OCI-LY1 (cell line): Measurements from ENCODE around the gene ARHGDIB.

Source experiments
- H2AFZ ChIP-seq: fragments of 200-600 bp; sonication (generic), shearing (Covaris generic); 2 replicates; pipeline ENCODE4 v1.6.0; 2014; ENCODE audit warnings: antibody characterized with exemption, mild to moderate bottlenecking, low read length
- H3F3A ChIP-seq: fragments of 200-600 bp; sonication (generic), shearing (Covaris generic); 2 replicates; pipeline ENCODE4 v1.6.0; 2014; ENCODE audit warnings: mild to moderate bottlenecking, antibody characterized with exemption, low read length, moderate library complexity; ENCODE audit not compliant: insufficient read depth
- H3K27ac ChIP-seq: fragments of 200-600 bp; sonication (generic); 2 replicates; pipeline ENCODE4 v1.5.1; 2014; ENCODE audit warnings: low read length, mixed run types, mild to moderate bottlenecking, low read depth; ENCODE audit not compliant: poor library complexity, severe bottlenecking
- H3K27me3 ChIP-seq: fragments of 200-600 bp; sonication (generic); 2 replicates; pipeline ENCODE4 v1.6.0; 2014; ENCODE audit warnings: antibody characterized with exemption, mild to moderate bottlenecking, low read length, moderate library complexity; ENCODE audit not compliant: insufficient read depth
- H3K36me3 ChIP-seq: fragments of 200-600 bp; sonication (generic); 2 replicates; pipeline ENCODE4 v1.6.1; 2014; ENCODE audit warnings: mild to moderate bottlenecking, antibody characterized with exemption, low read length, moderate library complexity, mixed read lengths; ENCODE audit not compliant: insufficient read depth
- H3K4me1 ChIP-seq: fragments of 200-600 bp; sonication (generic); 2 replicates; pipeline ENCODE4 v1.5.1; 2014; ENCODE audit warnings: mild to moderate bottlenecking, low read length, moderate library complexity; ENCODE audit not compliant: insufficient read depth, severe bottlenecking
- H3K4me2 ChIP-seq: fragments of 200-600 bp; sonication (generic), shearing (Covaris generic); 2 replicates; pipeline ENCODE4 v1.6.1; 2014; ENCODE audit warnings: low read length
- H3K4me3 ChIP-seq: fragments of 200-600 bp; sonication (generic); 2 replicates; pipeline ENCODE4 v1.5.1; 2014; ENCODE audit warnings: low read length, low read depth, mild to moderate bottlenecking, mixed read lengths; ENCODE audit not compliant: poor library complexity, severe bottlenecking
- H3K79me2 ChIP-seq: fragments of 200-600 bp; shearing (Covaris generic); 2 replicates; pipeline ENCODE4 v1.6.1; 2016; ENCODE audit warnings: mixed run types, low read length, mixed read lengths; ENCODE audit not compliant: insufficient read depth
- H3K9ac ChIP-seq: fragments of 200-600 bp; sonication (generic), shearing (Covaris generic); 2 replicates; pipeline ENCODE4 v1.6.1; 2014; ENCODE audit warnings: mild to moderate bottlenecking, low read length, mixed read lengths
- H3K9me2 ChIP-seq: fragments of 200-600 bp; sonication (generic), shearing (Covaris generic); 2 replicates; pipeline ENCODE4 v1.6.1; 2014; ENCODE audit warnings: low read depth, mild to moderate bottlenecking, low read length, mixed read lengths
- H3K9me3 ChIP-seq: fragments of 200-600 bp; shearing (Covaris generic); 2 replicates; pipeline ENCODE4 v1.6.1; 2014; ENCODE audit warnings: low read length, mixed read lengths
- H4K20me1 ChIP-seq: fragments of 200-600 bp; sonication (generic), shearing (Covaris generic); 2 replicates; pipeline ENCODE4 v1.6.0; 2016; ENCODE audit warnings: mild to moderate bottlenecking, low read length; ENCODE audit not compliant: insufficient read depth
- CTCF ChIP-seq: fragments of 200-600 bp; sonication (generic), shearing (Covaris generic); IDR thresholded peaks from 2 replicates; pipeline ENCODE4 v1.5.1; 2017; ENCODE audit warnings: mild to moderate bottlenecking, antibody characterized with exemption, low read length, moderate library complexity, mixed read lengths
- EZH2 ChIP-seq: fragments of 200-600 bp; sonication (generic), shearing (Covaris generic); IDR thresholded peaks from 2 replicates; pipeline ENCODE4 v1.8.0; 2017; ENCODE audit warnings: borderline replicate concordance, mixed run types, mild to moderate bottlenecking, antibody characterized with exemption, low read length, moderate library complexity, mixed read lengths

Gene ARHGDIB

GRCh38 chr12:14982562-14982961 is 21.2 kb upstream of the ARHGDIB start:
- H3K79me2 ChIP-seq = no peaks in the 10 kb centered on the region
- no peak overlapping the region for H3K4me2 ChIP-seq
- no peaks in the 10 kb centered on the region for H4K20me1 ChIP-seq
- no peaks in the 10 kb centered on the region for H3K36me3 ChIP-seq
- H3K27ac ChIP-seq = no peak overlapping the region
- no peak overlapping the region for H3K9ac ChIP-seq
- TF ChIP-seq CTCF (no peak), EZH2 (no peak)
- H3K27me3 ChIP-seq = no peaks in the 10 kb centered on the region
- H3K4me1 ChIP-seq = peaks cover 6% of the 10 kb centered on the region
- H3F3A ChIP-seq = no peaks in the 10 kb centered on the region
- H3K9me2 ChIP-seq = no peaks in the 10 kb centered on the region
- no peak overlapping the region for H3K4me3 ChIP-seq
- H3K9me3 ChIP-seq = no peaks in the 10 kb centered on the region
- 0 out of 2 replicates have a peak overlapping the region, but pooled peaks have one; percentile 58 for H2AFZ ChIP-seq

DNA sequence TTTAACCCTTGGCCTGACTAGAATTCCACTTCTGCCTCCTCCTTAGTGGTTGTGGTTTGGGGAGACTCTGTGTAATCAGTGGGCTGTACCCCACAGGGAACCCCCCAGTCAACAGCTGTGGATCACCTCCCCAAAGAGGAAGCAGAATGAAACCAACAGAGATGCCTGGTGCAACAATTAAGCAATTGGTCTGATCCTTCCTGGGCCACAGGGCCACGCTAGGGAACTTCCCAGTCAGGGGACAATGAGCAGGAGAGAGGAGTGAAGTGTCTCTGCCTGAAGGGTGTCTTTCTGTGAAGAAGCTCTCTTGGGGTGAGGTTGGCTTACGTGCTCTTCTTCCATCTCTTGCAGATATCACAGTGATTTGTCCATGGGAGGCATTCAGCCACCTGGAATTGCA is 19.6 kb upstream of the ARHGDIB start:
- Histone ChIP-seq H3K9me3 (no peaks in the 10 kb centered on the region), H3K27me3 (no peaks in the 10 kb centered on the region), H3F3A (no peaks in the 10 kb centered on the region), H3K4me2 (no peak overlapping the region), H3K36me3 (no peaks in the 10 kb centered on the region), H4K20me1 (no peaks in the 10 kb centered on the region), H3K79me2 (no peaks in the 10 kb centered on the region), H3K27ac (no peak overlapping the region), H3K4me1 (peaks cover 6% of the 10 kb centered on the region), H3K4me3 (no peak overlapping the region), H2AFZ (no peak overlapping the region), H3K9me2 (no peaks in the 10 kb centered on the region), H3K9ac (no peak overlapping the region)
- no peak for TF ChIP-seq CTCF
- TF ChIP-seq EZH2 = no peak

- Histone ChIP-seq H3K4me2 (no peak overlapping the region), H3F3A (no peaks in the 10 kb centered on the region)
- no peak for TF ChIP-seq EZH2
- TF ChIP-seq CTCF = no peak
Observed at GRCh38 chr12:14979468-14979867, 18.1 kb upstream of the ARHGDIB start.

More at GRCh38 chr12:14979468-14979867, 18.1 kb upstream of the ARHGDIB start:
- no peak overlapping the region for H2AFZ ChIP-seq
- no peak overlapping the region for H3K9ac ChIP-seq
- H4K20me1 ChIP-seq = no peaks in the 10 kb centered on the region
- no peaks in the 10 kb centered on the region for H3K9me3 ChIP-seq
- no peaks in the 10 kb centered on the region for H3K79me2 ChIP-seq
- no peak overlapping the region for H3K27ac ChIP-seq
- H3K36me3 ChIP-seq = no peaks in the 10 kb centered on the region
- peaks cover 6% of the 10 kb centered on the region for H3K4me1 ChIP-seq
- H3K27me3 ChIP-seq = no peaks in the 10 kb centered on the region
- H3K9me2 ChIP-seq = no peaks in the 10 kb centered on the region
- H3K4me3 ChIP-seq = no peak overlapping the region
